Cerebellar nuclear complex (tissue), 1 donor: ENCODE measurements around the gene CELSR3.
A peak's percentile ranks its signal among the peaks of the same experiment; 100 is the strongest.

Source experiments
- DNase-seq, 2 experiments: peaks; one replicate each; lab custom pipeline; 2025; lab: John Stamatoyannopoulos, UW

The CELSR3 gene

GRCh38 chr3:48662753-48663488, at the start of gene CELSR3:
Gene CELSR3 (minus strand): TSS chr3:48662886. CDS start chr3:48662634, 252 bp downstream.
- peak in 1 of 2 experiments; percentile 41 for DNase-seq

DNA sequence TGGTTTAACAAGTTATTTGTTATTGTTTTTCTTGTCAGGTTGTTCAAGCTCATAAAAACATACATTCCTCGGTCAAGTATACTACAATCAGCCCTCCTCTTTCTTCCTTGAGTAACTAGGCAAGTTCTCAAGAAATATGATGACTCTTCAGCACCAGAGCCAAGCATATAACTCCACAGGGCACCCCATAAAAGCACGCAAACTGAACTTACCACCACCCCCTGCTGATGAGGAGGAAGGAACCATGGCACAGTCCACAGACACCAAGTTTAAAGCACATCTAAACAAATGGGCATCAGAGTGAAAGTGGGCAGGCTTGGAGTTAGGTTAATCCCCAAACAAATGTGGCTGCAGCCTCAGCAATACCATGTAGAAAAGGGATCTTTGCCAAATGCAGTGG, 49.0 kb upstream of the CELSR3 start:
- no peak for DNase-seq

DNA sequence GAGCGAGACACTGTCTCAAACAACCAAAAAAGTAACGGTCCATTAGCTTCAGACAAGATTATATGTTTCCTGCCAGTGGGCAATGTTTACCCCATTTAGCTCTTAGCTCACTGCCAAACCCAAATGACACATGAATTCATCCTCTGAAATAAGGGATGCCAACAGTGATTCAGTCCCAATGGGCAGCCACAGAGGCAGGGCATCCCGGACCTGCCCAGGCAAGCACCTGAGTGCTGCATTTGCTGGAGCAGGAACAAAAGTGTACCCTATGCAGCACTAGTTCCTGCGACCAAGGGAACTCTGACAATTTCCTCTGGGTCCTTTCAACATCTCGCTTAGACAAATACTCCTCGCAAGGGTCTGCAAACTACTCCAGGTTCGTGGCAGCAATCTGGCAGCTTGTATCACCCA, 46.4 kb upstream of the CELSR3 start:
- no peak for DNase-seq

DNA sequence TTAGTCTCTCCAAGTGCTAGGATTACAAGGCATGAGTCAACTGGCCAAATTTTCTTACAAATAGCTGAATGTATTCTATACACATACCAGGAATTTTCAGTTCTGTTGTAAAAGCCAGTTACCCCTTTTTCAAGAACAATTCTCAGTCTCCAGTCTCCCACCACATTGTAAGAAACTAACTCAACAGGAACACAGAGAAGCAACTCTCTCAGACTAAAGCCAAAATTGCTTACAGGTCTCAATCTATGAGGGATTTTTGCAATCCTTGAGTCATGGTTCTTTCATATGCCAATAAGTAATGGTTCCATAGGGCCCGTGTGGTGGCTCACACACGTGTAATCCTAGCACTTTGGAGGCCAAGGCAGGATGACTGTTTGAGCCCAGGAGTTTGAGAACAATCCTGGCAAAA, 45.8 kb upstream of the CELSR3 start:
- DNase-seq: no peak

DNA sequence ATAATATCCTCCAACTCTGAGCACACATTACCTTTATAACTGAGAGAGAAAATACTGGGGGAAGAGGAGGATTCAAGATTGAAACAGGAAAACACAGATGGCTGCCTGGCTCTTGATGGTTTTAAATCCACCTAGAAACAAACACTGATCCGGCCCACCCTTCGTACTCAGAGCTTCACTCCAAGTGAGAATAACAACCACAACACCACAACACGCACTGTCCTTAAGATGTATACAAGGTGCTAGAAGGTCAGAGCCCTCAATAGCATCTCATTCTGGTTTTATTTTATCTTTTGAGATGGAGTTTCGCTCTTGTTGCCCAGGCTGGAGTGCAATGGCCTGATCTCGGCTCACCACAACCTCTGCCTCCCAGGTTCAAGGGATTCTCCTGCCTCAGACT, 44.5 kb upstream of the CELSR3 start:
- DNase-seq: no peak

DNA sequence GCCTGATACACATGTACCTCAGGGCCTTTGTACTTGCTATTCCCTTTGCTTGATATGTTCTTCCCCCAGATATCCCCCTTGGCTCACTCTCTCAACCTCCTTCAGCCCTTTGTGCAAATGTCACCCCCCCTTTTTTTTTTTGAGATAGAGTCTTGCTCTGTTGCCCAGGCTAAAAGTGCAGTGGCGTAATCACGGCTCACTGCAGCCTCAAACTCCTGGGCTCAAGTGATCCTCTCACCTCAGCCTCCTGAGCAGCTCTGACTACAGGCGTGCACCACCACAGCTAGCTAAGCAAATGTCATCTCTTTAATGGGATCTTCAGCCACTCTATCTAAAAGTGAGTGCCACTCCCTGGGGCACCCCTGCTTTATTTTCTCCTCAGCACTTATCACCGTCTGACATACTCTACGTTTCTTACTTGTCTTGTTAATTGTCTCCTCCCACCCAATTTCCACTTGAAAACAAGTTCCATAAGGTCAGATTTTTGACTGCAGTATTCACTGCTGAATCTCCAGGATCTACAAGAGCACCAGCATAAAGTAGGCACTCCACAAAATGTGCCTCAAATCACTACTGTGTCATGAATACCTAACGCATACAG, 39.7 kb upstream of the CELSR3 start:
- DNase-seq: no peak

DNA sequence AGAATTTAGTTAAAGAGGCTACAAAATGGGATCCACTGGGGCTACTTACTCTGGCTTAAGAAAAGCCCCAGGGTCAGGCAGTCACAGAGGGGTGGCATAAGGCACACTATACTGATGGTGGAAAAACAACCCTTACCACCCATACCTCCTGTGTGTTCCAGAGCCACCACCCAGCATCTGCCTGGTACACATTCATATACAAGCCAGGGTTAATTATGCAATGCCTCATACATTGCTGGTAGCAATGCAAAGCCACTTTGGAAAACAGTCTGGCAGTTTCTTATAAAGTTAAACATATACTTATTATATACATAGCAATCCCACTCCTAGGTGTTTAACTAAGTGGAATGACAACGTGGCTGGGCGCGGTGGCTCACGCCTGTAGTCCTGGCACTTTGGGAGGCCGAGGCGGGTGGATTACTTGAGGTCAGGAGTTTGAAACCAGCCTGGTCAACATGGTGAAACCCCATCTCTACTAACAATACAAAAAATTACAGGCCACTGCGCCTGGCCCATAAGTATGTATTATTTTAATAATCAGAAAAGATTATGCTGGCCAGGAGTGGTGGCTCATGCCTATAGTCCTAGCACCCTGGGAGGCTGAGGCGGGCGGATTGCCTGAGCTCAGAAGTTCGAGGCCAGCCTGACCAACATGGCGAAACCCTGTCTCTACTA, 38.2 kb upstream of the CELSR3 start:
- DNase-seq: no peak

GRCh38 chr3:48698891-48699290, 36.2 kb upstream of the CELSR3 start:
- DNase-seq: no peak

GRCh38 chr3:48697952-48698351, 35.3 kb upstream of the CELSR3 start:
- no peak for DNase-seq

- no peak for DNase-seq
These were observed 33.9 kb upstream of the CELSR3 start for GRCh38 chr3:48696601-48697000.

DNA sequence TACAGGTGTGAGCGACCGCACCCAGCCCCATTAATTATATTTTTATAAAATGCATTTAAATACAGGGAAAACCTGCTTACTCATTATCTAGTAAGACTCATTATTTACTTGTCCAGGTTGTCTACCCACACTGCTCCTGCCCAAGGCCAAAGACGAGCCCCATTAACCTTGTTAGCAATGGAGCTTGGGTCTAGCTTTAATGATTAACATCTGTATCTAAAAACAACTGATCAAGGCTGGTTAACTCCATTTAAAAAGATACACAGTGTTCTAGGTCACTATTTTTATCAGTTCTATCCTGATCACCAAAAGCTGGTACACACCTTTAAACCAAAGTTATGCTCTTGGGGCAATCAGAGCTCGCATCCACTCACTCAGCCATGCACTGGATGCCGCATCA, 33.5 kb upstream of the CELSR3 start:
- DNase-seq: no peak

- no peak for DNase-seq
These were observed 32.7 kb upstream of the CELSR3 start for GRCh38 chr3:48695393-48695753.

- no peak for DNase-seq
These were observed 32.1 kb upstream of the CELSR3 start for GRCh38 chr3:48694610-48695392.

DNA sequence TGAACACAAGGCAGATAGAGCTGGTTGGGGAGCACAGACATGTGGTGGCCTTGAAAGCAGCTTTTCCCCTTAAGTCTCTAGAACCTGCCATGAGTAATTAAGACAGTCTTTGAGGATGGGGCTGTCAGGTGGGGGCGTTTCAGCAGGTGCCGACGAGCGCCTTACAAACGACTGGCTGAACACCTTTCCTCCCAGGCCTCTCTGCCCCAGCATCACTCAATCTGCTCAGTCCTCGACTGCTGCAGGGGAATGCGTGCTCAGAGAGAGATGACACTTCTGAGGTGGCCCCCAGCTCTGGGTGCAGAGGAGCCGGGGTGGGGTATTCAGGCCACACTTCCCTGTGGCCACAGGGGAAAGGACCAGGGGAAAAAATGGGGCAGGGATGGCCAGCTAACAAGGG, 31.1 kb upstream of the CELSR3 start:
- DNase-seq: no peak

DNA sequence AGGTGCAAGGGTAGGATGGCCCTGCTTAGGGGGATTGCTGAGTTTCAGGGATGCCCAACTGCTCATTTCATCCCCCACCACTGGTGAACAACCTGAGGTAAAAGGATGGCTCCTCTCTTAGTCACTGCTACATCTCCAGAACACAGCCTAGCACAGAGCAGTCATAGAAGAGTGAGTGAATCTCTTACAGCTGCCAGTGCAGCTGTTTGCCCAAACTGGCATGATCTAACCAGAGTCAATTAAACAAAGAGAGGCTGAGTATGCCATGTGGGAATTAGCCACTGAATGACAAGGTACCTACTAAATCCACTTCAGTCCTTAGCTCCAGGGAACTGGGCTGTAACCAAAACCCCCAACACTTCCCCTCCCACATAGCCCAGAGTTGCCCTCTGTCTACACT, 29.9 kb upstream of the CELSR3 start:
- no peak for DNase-seq

DNA sequence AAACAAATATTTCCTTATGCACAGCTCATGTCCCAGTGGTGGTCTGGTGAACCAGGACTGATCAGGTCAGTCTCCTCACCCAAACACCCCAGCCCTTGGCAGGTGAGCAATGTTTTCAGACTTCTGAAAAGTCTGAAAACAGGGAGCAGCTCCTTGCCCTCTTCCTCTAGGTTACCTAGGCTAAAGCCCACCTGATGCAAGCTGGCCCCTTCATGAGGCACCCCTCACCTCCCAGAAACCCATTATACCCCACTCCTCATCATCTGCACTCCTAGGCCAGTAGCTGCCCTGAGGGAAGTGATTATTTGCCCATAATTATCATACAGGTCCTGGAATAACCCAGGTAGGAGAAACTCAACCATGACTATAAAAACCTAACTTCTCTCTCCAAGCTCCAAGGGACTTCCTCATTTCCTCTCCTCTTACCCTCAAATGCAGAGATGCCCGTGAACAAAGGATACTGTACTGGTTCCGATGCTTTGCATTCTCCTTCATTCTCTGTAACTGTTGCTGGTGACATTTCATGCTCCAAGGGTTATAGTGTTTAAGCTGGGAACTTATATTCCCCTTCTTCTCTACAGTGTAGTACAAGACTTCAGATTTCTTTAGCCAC, 28.3 kb upstream of the CELSR3 start:
- DNase-seq: no peak

DNA sequence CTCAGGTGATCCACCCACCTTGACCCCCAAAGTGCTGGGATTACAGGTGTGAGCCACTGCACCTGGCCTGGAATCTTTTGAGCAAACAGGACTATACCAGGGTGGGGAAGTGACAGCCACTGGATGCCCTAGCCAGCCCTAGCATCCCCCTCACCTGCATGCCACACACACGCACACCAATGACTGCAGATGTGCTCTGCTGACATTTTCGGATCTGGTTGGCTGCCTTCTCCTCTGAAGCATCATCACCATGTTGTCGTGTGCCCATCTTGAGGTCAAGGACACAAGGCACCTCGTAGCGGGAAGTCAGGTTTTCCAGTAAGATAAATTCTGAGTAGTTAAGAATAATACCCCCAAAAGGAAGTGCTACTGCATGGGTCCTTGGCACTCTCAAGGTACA, 26.7 kb upstream of the CELSR3 start:
- DNase-seq: no peak

GRCh38 chr3:48688737-48689075, 26.0 kb upstream of the CELSR3 start:
- no peak for DNase-seq

- DNase-seq: no peak
These were observed 25.5 kb upstream of the CELSR3 start for GRCh38 chr3:48688032-48688736.

DNA sequence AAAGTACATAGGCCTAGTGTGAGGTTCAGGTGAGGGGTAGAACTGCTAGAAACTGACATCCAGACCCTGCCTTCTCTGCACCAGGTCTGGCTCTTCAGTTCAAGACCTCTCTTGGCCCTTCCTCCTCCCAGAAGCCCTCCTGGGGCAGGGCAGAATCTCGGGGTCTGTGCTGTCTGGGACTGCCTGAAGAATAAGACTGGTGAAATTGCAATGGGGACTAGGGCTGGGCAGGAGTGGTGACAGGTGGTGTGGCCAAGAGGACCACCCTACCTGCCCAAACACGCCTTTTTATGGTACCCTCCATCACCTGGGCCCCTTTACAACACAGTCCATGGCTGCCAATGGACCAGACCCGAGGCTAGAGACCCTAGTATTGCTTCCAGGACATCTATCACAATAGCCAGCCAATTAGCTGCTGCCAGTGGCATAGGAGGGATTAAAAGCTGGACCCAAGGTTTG, 24.6 kb upstream of the CELSR3 start:
- DNase-seq: no peak

DNA sequence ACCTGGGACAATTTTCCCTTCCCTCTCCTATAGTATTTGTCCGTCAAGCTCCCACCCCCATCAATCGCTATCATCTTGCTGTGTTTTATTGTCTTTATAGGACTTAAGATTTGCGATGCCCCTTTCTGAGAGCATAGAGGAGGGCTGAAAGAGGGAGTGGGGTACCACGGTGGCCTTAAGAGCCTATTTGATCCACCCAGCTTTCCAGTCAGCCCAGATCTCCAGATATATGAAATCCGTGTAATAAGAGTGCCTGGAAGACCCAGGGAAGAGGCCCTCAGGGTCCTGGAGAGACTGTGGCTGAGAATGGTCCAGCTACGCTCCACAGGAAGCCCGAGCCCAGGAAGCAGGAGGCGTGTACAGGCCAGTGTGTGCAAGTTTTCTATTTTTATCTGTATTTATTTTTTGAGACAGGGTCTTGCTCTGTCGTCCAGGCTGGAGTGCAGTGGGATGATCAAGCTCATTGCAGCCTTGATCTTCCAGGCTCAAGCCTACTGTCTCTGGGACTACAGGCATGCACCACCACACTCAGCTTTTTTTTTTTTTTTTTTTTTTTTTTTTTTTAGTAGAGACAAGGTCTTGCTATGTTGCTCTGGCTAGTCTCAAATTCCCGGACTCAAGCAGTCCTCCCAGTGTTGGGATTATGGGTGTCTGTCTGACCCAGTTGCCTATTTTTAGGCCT, 24.0 kb upstream of the CELSR3 start:
- DNase-seq: no peak
